Pancreas (tissue), 10 donors: Measurements from ENCODE around the gene BHMT. TPM values are rescaled to one million over a fixed set of nuclear protein-coding genes. Genes with fewer than 3 reads are reported as not detected.

Source experiments
- ATAC-seq, 4 donors: fragments of 200-7000 bp; cut with Tn5 transposase; one replicate each; pipeline versions ENCODE4 v1.8.0 to v1.9.1; 2020; ENCODE audit warnings: mild to moderate bottlenecking in 4 of 4, moderate library complexity in 4 of 4
- DNase-seq, 6 donors: peaks; one replicate each; pipeline ENCODE4 v3.0.0-alpha.2; 2020
- FAIRE-seq: peaks from 2 replicates; lab custom pipeline; 2012; peaks lifted over from hg19 to GRCh38; lab: Jason Lieb, UNC
- H3K27ac ChIP-seq, 4 donors: fragments of 200-600 bp; sonication (generic); 1 replicate in 3 of 4; 2 replicates in 1 of 4; pipeline versions ENCODE4 v1.5.0 to v1.8.0; 2020
- H3K27me3 ChIP-seq, 4 donors: fragments of 200-600 bp; one replicate each; pipeline ENCODE4 v1.8.0; 2021
- H3K36me3 ChIP-seq, 3 donors: fragments of 200-600 bp; sonication (generic) in 1 of 3; one replicate each; pipeline versions ENCODE4 v1.5.0 to v1.8.0; 2020 to 2021
- H3K4me1 ChIP-seq, 3 donors: fragments of 200-600 bp; one replicate each; pipeline ENCODE4 v1.8.0; 2021
- H3K4me3 ChIP-seq, 4 donors: fragments of 200-600 bp; sonication (generic) in 2 of 4; one replicate each; pipeline versions ENCODE4 v1.5.0 to v1.8.0; 2020 to 2021
- H3K9me3 ChIP-seq, 4 donors: fragments of 200-600 bp; one replicate each; pipeline ENCODE4 v1.8.0; 2021
- WGBS, 2 donors: extraction: QIAGEN DNeasy Blood & Tissue Kit; methylation state at CpG; one replicate each; pipeline ENCODE4 v1.1.7; 2013; 5-methylcytosine and 5-hydroxymethylcytosine counted together
- intact Hi-C, 3 donors: fragments of 100-400 bp; cut with DNase I; formaldehyde crosslinking; loops; one replicate each; pipeline versions ENCODE4 v1.11.1 to v1.14.2; 2022
- polyA plus RNA-seq, 2 donors: library from polyadenylated mRNA; stranded (reverse); fragments of 200-250 nt; gene quantifications; one replicate each; pipeline ENCODE4 v1.2.3, GENCODE V29; 2013
- total RNA-seq, 6 donors: library from RNA; stranded (reverse); fragmentation: NEBNext Ultra II Directional in 4 of 6; extraction: Animal tissue kit (Norgen Biotek cat#: 25700) in 4 of 6; gene quantifications; one replicate each; pipeline versions ENCODE4 v1.2.1 to v1.2.4, GENCODE V29; 2021 to 2023
- TF ChIP-seq, protein P1 (sequence below), 4 donors: fragments of 200-600 bp; sonication (generic) in 3 of 4; IDR thresholded peaks; one replicate each; pipeline versions ENCODE4 v1.5.0 to v1.8.0; 2021; ENCODE audit warnings: antibody characterized with exemption in 4 of 4
- donor health status: healthy with polysubstance abuse.
- donor health status: DM: no; HTN: no; CAD: no; lungs with moderate emphysema.
- donor health status: DM: no; HTN: no; CAD: no.
- donor health status: control.
- donor health status: control.
- donor health status: Bipolar disorder and iron deficiency.
- donor health status: DM: yes; HTN: yes; CAD: no.
- donor health status: DM: no; HTN: no; CAD: no.
- donor health status: DM: no; HTN: no; CAD: no.
- donor health status: DM: yes; HTN: yes; CAD: no.

The BHMT gene
- total and polyA plus RNA-seq, 8 donors, result 0.14 to 0.66 TPM; not detected in 6

DNA sequence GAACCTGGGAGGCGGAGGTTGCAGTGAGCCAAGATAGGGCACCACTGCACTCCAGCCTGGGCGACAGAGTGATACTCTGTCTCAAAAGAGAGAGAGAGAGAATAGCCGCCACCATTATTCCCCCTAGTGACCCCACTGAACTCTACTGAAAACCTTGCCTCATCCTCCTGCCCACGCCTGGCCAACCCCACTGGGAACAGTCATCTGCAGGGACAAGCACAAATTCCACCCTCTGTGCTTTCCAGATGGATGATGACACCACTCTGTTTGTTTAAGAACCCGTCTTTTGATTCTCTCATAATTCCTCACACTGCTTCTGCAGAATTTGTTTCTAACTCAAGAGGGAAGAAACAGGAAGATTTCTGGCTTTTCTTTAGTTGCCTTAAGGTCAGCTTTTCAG lies 29.8 kb upstream of the BHMT start:
- Histone ChIP-seq H3K4me1 (no peaks in the 10 kb centered on the region), H3K27ac (no peak overlapping the region), H3K27me3 (no peaks in the 10 kb centered on the region), H3K9me3 (no peaks in the 10 kb centered on the region), H3K4me3 (no peak overlapping the region), H3K36me3 (no peaks in the 10 kb centered on the region)
- no peak for DNase-seq
- intact Hi-C loops, result no loop called here
- TF ChIP-seq, protein P1, sequence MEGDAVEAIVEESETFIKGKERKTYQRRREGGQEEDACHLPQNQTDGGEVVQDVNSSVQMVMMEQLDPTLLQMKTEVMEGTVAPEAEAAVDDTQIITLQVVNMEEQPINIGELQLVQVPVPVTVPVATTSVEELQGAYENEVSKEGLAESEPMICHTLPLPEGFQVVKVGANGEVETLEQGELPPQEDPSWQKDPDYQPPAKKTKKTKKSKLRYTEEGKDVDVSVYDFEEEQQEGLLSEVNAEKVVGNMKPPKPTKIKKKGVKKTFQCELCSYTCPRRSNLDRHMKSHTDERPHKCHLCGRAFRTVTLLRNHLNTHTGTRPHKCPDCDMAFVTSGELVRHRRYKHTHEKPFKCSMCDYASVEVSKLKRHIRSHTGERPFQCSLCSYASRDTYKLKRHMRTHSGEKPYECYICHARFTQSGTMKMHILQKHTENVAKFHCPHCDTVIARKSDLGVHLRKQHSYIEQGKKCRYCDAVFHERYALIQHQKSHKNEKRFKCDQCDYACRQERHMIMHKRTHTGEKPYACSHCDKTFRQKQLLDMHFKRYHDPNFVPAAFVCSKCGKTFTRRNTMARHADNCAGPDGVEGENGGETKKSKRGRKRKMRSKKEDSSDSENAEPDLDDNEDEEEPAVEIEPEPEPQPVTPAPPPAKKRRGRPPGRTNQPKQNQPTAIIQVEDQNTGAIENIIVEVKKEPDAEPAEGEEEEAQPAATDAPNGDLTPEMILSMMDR (IDR thresholded peaks at IDR 0.05), result no peak
- ATAC-seq, result no peak
- FAIRE-seq, result no peak
- WGBS, 2 donors, result 94 to 96% methylated on average over 5 of the region's 5 CpGs

DNA sequence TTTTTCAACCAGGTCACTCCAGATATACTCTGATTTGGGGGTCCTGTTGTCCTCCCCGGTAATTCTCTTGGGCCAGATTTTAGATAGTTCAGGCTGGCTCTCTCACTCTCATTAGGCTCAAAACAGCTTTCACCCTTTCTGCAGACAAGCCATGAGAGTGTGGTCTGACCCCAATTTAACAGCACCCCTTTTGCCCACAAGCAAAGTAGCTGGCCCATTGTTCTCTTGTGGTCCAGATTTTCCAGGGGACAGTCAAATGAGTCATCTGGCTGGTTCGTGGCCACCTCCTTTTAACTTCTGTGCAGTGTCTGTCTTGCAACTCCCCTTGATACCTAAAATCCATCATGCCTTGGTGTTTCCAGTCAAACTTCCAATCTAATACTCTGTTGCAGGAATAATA lies 25.5 kb upstream of the BHMT start:
- 80 to 85% methylated on average over 2 of the region's 2 CpGs for WGBS, 2 donors
- no peak for ATAC-seq
- no peaks in the 10 kb centered on the region for H3K4me1 ChIP-seq
- H3K27me3 ChIP-seq, result no peaks in the 10 kb centered on the region
- intact Hi-C loops, result no loop called here
- TF ChIP-seq, protein P1 (IDR thresholded peaks at IDR 0.05), result no peak
- DNase-seq, result no peak
- no peaks in the 10 kb centered on the region for H3K9me3 ChIP-seq
- no peak overlapping the region for H3K27ac ChIP-seq
- FAIRE-seq, result no peak
- H3K4me3 ChIP-seq, result no peak overlapping the region
- no peaks in the 10 kb centered on the region for H3K36me3 ChIP-seq

DNA sequence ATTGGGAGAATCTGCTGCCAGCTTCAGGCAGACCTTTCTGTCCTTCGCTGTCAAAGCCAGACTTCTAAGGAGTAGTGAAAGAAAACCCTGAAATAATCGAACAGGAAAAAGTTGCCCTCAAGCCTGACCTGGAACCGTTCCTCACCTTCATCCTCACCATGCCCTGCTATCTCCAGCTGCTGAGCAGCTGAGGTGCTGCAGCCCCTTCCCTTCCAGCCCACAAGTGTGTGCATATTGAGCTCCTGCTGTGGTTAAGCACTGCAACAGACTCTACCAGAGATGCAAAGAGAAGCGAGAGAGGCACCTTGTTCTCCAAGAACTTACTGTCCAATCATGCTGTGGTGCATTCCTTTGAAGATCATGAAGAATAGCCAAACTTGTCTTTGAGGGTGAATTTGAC lies 23.1 kb upstream of the BHMT start:
- Histone ChIP-seq H3K9me3 (no peaks in the 10 kb centered on the region), H3K4me3 (no peak overlapping the region), H3K27ac (no peak overlapping the region), H3K27me3 (no peaks in the 10 kb centered on the region), H3K36me3 (no peaks in the 10 kb centered on the region), H3K4me1 (peaks cover 0 to under 1% (median under 1%) of the 10 kb centered on the region in 3 donors)
- DNase-seq (no peak), ATAC-seq (no peak), FAIRE-seq (no peak)
- WGBS, 2 donors, result 81 to 91% methylated on average over 4 of the region's 4 CpGs
- TF ChIP-seq, protein P1 (IDR thresholded peaks at IDR 0.05), result no peak
- intact Hi-C loops, result no loop called here

DNA sequence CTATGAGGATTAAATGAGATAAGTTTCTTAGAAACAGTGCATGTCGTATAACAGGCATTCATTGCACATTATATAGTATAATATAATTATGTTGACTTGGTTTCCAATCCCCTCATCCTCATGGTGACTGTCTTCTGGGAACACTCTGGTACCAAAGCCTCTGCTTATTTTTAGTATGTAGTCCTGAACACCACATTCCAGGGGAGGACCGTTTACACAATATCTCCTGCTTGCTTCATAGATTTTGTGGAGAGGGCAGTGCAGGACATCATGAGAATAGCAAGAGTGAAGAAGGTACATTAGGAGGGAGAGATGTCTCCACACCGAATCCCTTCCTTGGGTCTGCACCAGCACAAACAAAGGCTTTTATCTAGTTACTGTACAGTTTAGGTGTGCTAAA lies 20.5 kb upstream of the BHMT start:
- 68 to 71% methylated on average over 3 of the region's 3 CpGs for WGBS, 2 donors
- H3K36me3 ChIP-seq, result no peaks in the 10 kb centered on the region
- no peak overlapping the region for H3K4me3 ChIP-seq
- ATAC-seq, result no peak
- intact Hi-C loops, result no loop called here
- TF ChIP-seq, protein P1 (IDR thresholded peaks at IDR 0.05), result no peak
- H3K9me3 ChIP-seq, result no peaks in the 10 kb centered on the region
- no peak for DNase-seq
- no peak overlapping the region for H3K27ac ChIP-seq
- no peaks in the 10 kb centered on the region for H3K27me3 ChIP-seq
- H3K4me1 ChIP-seq, result peaks cover 0 to 9% (median 7%) of the 10 kb centered on the region in 3 donors
- no peak for FAIRE-seq

DNA sequence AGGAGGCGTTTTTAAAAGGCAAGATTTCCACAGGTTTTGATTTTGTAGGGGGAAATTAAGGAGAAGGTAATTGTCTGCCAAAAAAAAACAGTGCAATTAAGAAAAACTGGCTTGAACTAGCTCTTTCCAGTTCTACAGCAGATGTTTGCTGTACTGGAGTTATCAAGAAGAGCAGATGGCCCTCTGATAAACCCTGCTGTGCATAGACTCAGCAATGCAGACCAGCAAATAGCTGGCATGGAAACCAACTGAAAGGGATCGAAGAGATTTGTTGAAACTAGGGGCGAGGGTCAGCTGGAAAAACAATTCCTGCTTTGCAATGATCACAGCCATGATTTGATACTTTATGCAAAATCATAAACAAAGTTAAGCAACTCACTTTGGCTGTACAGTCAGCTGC lies 17.8 kb upstream of the BHMT start:
- no peaks in the 10 kb centered on the region for H3K36me3 ChIP-seq
- no peak for DNase-seq
- 35 to 37% methylated on average over 3 of the region's 3 CpGs for WGBS, 2 donors
- H3K4me1 ChIP-seq, result peaks cover 0 to 9% (median 7%) of the 10 kb centered on the region in 3 donors
- no peak overlapping the region for H3K27ac ChIP-seq
- no peak for FAIRE-seq
- H3K4me3 ChIP-seq, result no peak overlapping the region
- intact Hi-C loops, result no loop called here
- H3K9me3 ChIP-seq, result no peaks in the 10 kb centered on the region
- peak in 3 of 4 donors; percentile 54 to 68 (median 56) for ATAC-seq
- TF ChIP-seq, protein P1 (IDR thresholded peaks at IDR 0.05), result no peak
- H3K27me3 ChIP-seq, result no peaks in the 10 kb centered on the region
